CD4-positive, alpha-beta T cell (primary cell): ENCODE data around the gene RABL3. TPM values are rescaled to one million over a fixed set of nuclear protein-coding genes. Genes with fewer than 3 reads are reported as not detected.
"Not testable (repeated sequence)": the region's sequence is repeated elsewhere in the genome, so short reads cannot be mapped to it uniquely, and the experiment has no call there.

ENCODE experiments used
- ATAC-seq: fragments of 200-7000 bp; cut with Tn5 transposase; one replicate; pipeline ENCODE4 v1.10.0; 2022; ENCODE audit warnings: mild to moderate bottlenecking; ENCODE audit not compliant: poor library complexity
- CTCF ChIA-PET: fragments of 350-600 bp; sonication (Branson Sonifier 250); formaldehyde crosslinking; loops from one replicate; lab custom pipeline; 2021; ENCODE audit warnings: antibody characterized with exemption, inconsistent platforms; lab: Charles Lee
- POLR2A ChIA-PET: fragments of 350-600 bp; sonication (Branson Sonifier 250); formaldehyde crosslinking; loops from one replicate; lab custom pipeline; 2021; ENCODE audit warnings: antibody characterized with exemption, inconsistent platforms; lab: Charles Lee
- DNase-seq, 14 experiments: peaks; one replicate each; pipeline ENCODE4 v3.0.0-alpha.2; 2013 to 2020; ENCODE audit warnings: mixed read lengths in 2 of 14
- H3K27ac ChIP-seq, 2 donors: one replicate each; pipeline versions ENCODE4 v1.5.1 to v1.7.0; 2013; ENCODE audit warnings: low read length in 2 of 2, low read depth in 1 of 2, mild to moderate bottlenecking in 1 of 2
- H3K27me3 ChIP-seq, 2 experiments: 1 replicate in 1 of 2; 2 replicates in 1 of 2; pipeline versions ENCODE4 v1.6.1 to v1.7.0; 2013; ENCODE audit warnings: low read length in 2 of 2, control low read depth in 1 of 2, mild to moderate bottlenecking in 1 of 2, moderate library complexity in 1 of 2; ENCODE audit not compliant: insufficient read depth in 2 of 2, control insufficient read depth in 1 of 2
- H3K36me3 ChIP-seq: one replicate; pipeline ENCODE4 v1.6.1; 2013; ENCODE audit warnings: low read length, control low read depth; ENCODE audit not compliant: insufficient read depth
- H3K4me1 ChIP-seq: one replicate; pipeline ENCODE4 v1.6.1; 2013; ENCODE audit warnings: low read length, control low read depth; ENCODE audit not compliant: insufficient read depth
- H3K4me3 ChIP-seq: one replicate; pipeline ENCODE4 v1.5.1; 2013; ENCODE audit warnings: mild to moderate bottlenecking, low read length, moderate library complexity
- H3K9me3 ChIP-seq, 2 experiments: 1 replicate in 1 of 2; 2 replicates in 1 of 2; pipeline versions ENCODE4 v1.6.1 to v1.7.0; 2013; ENCODE audit warnings: low read length in 2 of 2, mild to moderate bottlenecking in 2 of 2, control low read depth in 1 of 2, moderate library complexity in 1 of 2; ENCODE audit not compliant: control insufficient read depth in 1 of 2, insufficient read depth in 1 of 2
- H3K27ac Mint-ChIP-seq: one replicate; pipeline ENCODE4 v1.8.0; 2020; ENCODE audit warnings: mixed read lengths
- H3K27me3 Mint-ChIP-seq: one replicate; pipeline ENCODE4 v1.8.0; 2021; ENCODE audit warnings: mixed read lengths
- H3K36me3 Mint-ChIP-seq: one replicate; pipeline ENCODE4 v1.8.0; 2021; ENCODE audit warnings: low read depth, mixed read lengths
- H3K4me1 Mint-ChIP-seq: one replicate; pipeline ENCODE4 v1.8.0; 2021; ENCODE audit warnings: low read depth, mixed read lengths
- H3K4me3 Mint-ChIP-seq: one replicate; pipeline ENCODE4 v1.8.0; 2020; ENCODE audit warnings: mild to moderate bottlenecking, mixed read lengths
- H3K9me3 Mint-ChIP-seq: one replicate; pipeline ENCODE4 v1.8.0; 2020; ENCODE audit warnings: mixed read lengths
- CTCF ChIP-seq: fragments of 200-600 bp; IDR thresholded peaks from one replicate; pipeline ENCODE4 v1.8.0; 2022; ENCODE audit warnings: antibody characterized with exemption, mild to moderate bottlenecking
- intact Hi-C, 2 experiments: fragments of 100-400 bp; cut with DNase I in 1 of 2; cut with micrococcal nuclease in 1 of 2; formaldehyde crosslinking; loops; one replicate each; pipeline versions ENCODE4 v1.15.1 to v1.9.0; 2023 to 2025; cut with DNase I, micrococcal nuclease
- total RNA-seq, 174 experiments: library from RNA in 2 of 174; stranded (reverse) in 2 of 174; gene quantifications; one replicate each; pipeline ENCODE4 v1.2.3 and lab custom pipeline; 2021 to 2026

The RABL3 gene
- total RNA-seq, 2 experiments from 2014 or later, result 12.9 to 13.6 TPM

DNA sequence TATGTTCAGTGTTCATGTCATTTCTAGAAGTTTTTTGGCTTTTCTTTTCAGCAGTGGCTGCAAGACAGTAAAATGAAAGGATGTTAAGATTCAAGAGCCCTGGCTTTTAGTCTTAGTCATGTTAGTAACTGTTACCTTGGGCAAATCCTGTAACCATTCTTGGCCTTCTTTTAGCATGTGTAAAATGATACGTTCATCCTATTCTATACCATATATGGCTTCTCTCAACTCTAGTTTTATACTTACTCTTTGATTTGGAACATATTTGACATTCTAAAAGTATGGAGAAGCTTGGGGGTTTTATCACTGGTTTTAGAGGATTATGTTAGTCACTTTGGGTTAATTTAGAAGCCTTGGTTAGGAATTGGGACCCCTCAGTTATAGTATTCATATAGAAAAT is 20.3 kb upstream of the RABL3 start:
- H3K27me3 ChIP-seq, result no peaks in the 10 kb centered on the region
- Mint-ChIP-seq H3K27me3 (no peaks in the 10 kb centered on the region), H3K27ac (no peak overlapping the region), H3K4me1 (peaks cover 82% of the 10 kb centered on the region), H3K4me3 (no peak overlapping the region), H3K36me3 (peaks cover 34% of the 10 kb centered on the region), H3K9me3 (no peaks in the 10 kb centered on the region)
- CTCF ChIA-PET, result no interaction called here
- intact Hi-C loops, result no loop called here
- ATAC-seq, result no peak
- POLR2A ChIA-PET, result interaction anchor here (1.2 kb wide), 1 partner anchor 20 kb away, joined by 3 read pairs; the partner anchor contains the start of genes GTF2E1 and RABL3
- TF ChIP-seq CTCF, result no peak
- no peaks in the 10 kb centered on the region for H3K9me3 ChIP-seq
- H3K27ac ChIP-seq, result no peak overlapping the region
- no peak overlapping the region for H3K4me3 ChIP-seq
- H3K4me1 ChIP-seq, result no peaks in the 10 kb centered on the region
- H3K36me3 ChIP-seq, result no peaks in the 10 kb centered on the region
- no peak for DNase-seq

GRCh38 chr3:120758551-120758950 is 16.2 kb upstream of the RABL3 start:
- H3K4me3 Mint-ChIP-seq, H3K27ac Mint-ChIP-seq, H3K9me3 ChIP-seq, H3K36me3 ChIP-seq, ATAC-seq, H3K27me3 ChIP-seq, H3K27ac ChIP-seq, H3K27me3 Mint-ChIP-seq, H3K4me3 ChIP-seq, H3K9me3 Mint-ChIP-seq, POLR2A ChIA-PET, intact Hi-C loops, CTCF ChIA-PET, DNase-seq, H3K4me1 ChIP-seq: not testable (repeated sequence)
- H3K36me3 Mint-ChIP-seq, result peaks cover 71% of the 10 kb centered on the region
- H3K4me1 Mint-ChIP-seq, result peaks cover 67% of the 10 kb centered on the region

- no peak for TF ChIP-seq CTCF
- ATAC-seq, result no peak
- Mint-ChIP-seq H3K4me1 (peaks cover 64% of the 10 kb centered on the region), H3K36me3 (peaks cover 87% of the 10 kb centered on the region), H3K9me3 (no peaks in the 10 kb centered on the region), H3K4me3 (no peak overlapping the region), H3K27ac (no peak overlapping the region), H3K27me3 (no peaks in the 10 kb centered on the region)
- Histone ChIP-seq H3K36me3 (peaks cover 13% of the 10 kb centered on the region), H3K4me1 (no peaks in the 10 kb centered on the region), H3K4me3 (no peak overlapping the region), H3K27ac (no peak overlapping the region), H3K27me3 (no peaks in the 10 kb centered on the region), H3K9me3 (no peaks in the 10 kb centered on the region)
- CTCF ChIA-PET, result no interaction called here
- POLR2A ChIA-PET, result no interaction called here
- intact Hi-C loops, result no loop called here
- no peak for DNase-seq
Measured at GRCh38 chr3:120756061-120756460, 13.7 kb upstream of the RABL3 start.

DNA sequence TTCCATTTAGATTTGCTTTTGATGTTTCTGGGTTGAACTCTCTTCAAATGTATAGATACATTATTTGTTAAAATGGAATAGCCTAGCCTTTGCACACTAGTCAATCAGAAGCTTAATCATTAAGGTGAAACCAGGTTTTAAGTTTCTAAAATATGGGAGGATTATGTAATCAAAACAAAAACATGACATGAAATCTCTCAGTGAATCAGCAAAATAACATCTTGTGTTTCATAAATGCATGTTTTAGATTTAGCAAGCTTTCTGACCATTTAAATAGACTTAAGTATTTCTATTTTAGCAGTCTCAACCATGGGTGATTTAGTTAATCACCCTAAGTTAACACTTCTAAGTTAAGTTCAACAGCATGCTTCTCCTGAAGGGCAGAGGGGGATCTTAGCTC is 11.5 kb upstream of the RABL3 start:
- H3K27ac Mint-ChIP-seq, result no peak overlapping the region
- POLR2A ChIA-PET, result interaction anchor here (0.9 kb wide), 1 partner anchor 11 kb away, joined by 4 read pairs; the partner anchor contains the start of genes GTF2E1 and RABL3

More for the DNA sequence above, 11.5 kb upstream of the RABL3 start:
- H3K4me3 Mint-ChIP-seq, result no peak overlapping the region
- Histone ChIP-seq H3K4me3 (no peak overlapping the region), H3K36me3 (peaks cover 22% of the 10 kb centered on the region), H3K27me3 (no peaks in the 10 kb centered on the region), H3K4me1 (no peaks in the 10 kb centered on the region), H3K27ac (no peak overlapping the region), H3K9me3 (no peaks in the 10 kb centered on the region)
- ATAC-seq (no peak), DNase-seq (no peak)
- peaks cover 83% of the 10 kb centered on the region for H3K36me3 Mint-ChIP-seq
- TF ChIP-seq CTCF, result no peak
- CTCF ChIA-PET, result interaction anchor here (0.7 to 0.9 kb wide), 2 partner anchors 10 to 42 kb away, joined by 3 to 4 read pairs; no protein-coding TSS in a partner anchor
- peaks cover 46% of the 10 kb centered on the region for H3K4me1 Mint-ChIP-seq
- H3K9me3 Mint-ChIP-seq, result no peaks in the 10 kb centered on the region
- no peaks in the 10 kb centered on the region for H3K27me3 Mint-ChIP-seq
- intact Hi-C loops, result no loop called here
